AG04450 (cell line): ENCODE data around the gene SUN5. TPM values are rescaled to one million over a fixed set of nuclear protein-coding genes. Genes with fewer than 3 reads are reported as not detected.

Source experiments
- CTCF ChIA-PET: fragments of 300-600, 350-600 bp; formaldehyde crosslinking; extraction: SDS; loops from one replicate; lab custom pipeline; 2022; ENCODE audit warnings: antibody characterized with exemption, inconsistent platforms; lab: Charles Lee
- POLR2A ChIA-PET: fragments of 350-600 bp; formaldehyde crosslinking; extraction: SDS; loops from one replicate; lab custom pipeline; 2021; ENCODE audit warnings: antibody characterized with exemption, inconsistent platforms; lab: Yijun Ruan, JAX
- DNase-seq: peaks from one replicate; pipeline ENCODE4 v3.0.0-alpha.2; 2011; ENCODE audit warnings: low read depth, low spot score
- H3K27ac ChIP-seq: one replicate; pipeline ENCODE4 v1.5.1; 2012; ENCODE audit warnings: low read depth, low read length, control low read depth
- H3K27me3 ChIP-seq: one replicate; pipeline ENCODE4 v1.6.0; 2012; ENCODE audit warnings: low read length; ENCODE audit not compliant: control insufficient read depth, insufficient read depth
- H3K4me3 ChIP-seq: 2 replicates; pipeline ENCODE4 v1.5.1; 2011; ENCODE audit warnings: mild to moderate bottlenecking, low read depth, low read length, control low read depth
- H3K9me3 ChIP-seq: 2 replicates; pipeline ENCODE4 v1.5.1; 2012; ENCODE audit warnings: low read length; ENCODE audit not compliant: control insufficient read depth, insufficient read depth
- polyA plus RNA-seq: library from polyadenylated mRNA; depleted of rRNA; stranded (reverse); fragments of >200 nt; gene quantifications from 2 replicates; pipeline ENCODE4 v1.2.3, GENCODE V29; 2011
- TF ChIP-seq, protein P1 (sequence below): IDR thresholded peaks from 2 replicates; pipeline ENCODE4 v1.5.1; 2011; ENCODE audit warnings: low read depth, low read length, control low read depth, inconsistent platforms

SUN5 gene
- polyA plus RNA-seq, 1 experiment: not detected

DNA sequence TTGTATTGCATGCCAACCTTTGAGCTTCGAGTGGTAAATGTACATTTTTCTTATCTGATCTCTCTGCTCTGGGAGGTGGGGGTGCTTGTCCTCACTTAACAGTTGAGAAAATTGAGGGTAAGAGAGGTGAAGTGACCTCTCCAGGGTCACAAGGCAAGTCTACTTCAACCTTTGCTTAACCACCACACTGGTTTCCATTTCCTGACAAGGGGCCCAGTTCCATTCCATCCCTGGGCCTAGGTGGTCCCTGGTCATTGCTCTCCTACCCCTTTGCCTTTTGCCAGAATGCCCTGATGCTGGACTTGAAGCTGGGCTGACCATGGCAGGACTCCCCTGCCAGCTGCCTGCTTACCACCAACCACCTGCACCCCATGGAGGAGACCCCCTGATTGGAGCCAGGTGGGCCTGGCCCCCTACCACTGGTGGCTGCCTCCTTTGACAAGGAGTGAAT lies 39.5 kb upstream of the SUN5 start:
- H3K27me3 ChIP-seq: no peaks in the 10 kb centered on the region
- TF ChIP-seq, protein P1, sequence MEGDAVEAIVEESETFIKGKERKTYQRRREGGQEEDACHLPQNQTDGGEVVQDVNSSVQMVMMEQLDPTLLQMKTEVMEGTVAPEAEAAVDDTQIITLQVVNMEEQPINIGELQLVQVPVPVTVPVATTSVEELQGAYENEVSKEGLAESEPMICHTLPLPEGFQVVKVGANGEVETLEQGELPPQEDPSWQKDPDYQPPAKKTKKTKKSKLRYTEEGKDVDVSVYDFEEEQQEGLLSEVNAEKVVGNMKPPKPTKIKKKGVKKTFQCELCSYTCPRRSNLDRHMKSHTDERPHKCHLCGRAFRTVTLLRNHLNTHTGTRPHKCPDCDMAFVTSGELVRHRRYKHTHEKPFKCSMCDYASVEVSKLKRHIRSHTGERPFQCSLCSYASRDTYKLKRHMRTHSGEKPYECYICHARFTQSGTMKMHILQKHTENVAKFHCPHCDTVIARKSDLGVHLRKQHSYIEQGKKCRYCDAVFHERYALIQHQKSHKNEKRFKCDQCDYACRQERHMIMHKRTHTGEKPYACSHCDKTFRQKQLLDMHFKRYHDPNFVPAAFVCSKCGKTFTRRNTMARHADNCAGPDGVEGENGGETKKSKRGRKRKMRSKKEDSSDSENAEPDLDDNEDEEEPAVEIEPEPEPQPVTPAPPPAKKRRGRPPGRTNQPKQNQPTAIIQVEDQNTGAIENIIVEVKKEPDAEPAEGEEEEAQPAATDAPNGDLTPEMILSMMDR: no peak
- H3K9me3 ChIP-seq: no peaks in the 10 kb centered on the region; the same call in none of the 2 replicates
- no peak overlapping the region for H3K27ac ChIP-seq
- POLR2A ChIA-PET: no interaction called here
- H3K4me3 ChIP-seq: no peak overlapping the region
- no peak for DNase-seq
- CTCF ChIA-PET: interaction anchor here (0.5 kb wide), 1 partner anchor 216 kb away, joined by 9 read pairs; no protein-coding TSS in a partner anchor

DNA sequence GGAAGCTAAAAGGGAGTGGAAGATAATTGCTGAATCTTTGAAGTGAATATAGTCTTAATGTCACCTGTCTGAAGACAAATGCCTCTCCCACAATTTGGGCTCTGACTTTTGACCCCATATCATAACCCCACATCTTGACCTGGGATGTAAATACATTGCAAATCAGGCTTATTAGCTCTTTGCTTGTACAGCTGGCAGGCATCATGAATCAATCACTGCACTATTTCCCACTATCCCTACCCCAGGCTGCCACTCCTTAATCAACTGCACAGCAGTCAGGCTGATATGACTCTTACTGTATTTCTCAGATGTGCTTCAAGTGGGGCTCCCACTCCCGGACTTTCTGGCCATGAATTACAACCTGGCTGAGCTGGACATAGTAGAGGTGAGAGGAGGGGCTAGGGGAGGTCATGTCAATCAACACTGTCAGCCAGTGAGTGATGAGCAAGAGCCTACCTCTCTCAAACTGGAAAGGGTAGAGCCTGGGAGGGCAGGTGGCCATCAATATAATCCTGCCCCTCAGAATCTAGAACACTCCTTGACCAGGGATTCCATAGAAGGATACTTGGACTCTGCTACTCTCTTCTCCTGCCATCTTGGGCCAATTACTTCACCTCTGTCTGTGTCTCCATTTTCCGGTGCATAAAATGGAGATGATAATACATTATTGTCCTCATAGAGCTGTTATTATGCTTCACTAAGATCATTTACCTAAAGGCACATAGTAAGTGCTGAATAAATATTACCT lies 38.9 kb upstream of the SUN5 start:
- ChIA-PET POLR2A (no interaction called here), CTCF (interaction anchor here (0.5 kb wide), 1 partner anchor 217 kb away, joined by 9 read pairs; no protein-coding TSS in a partner anchor)
- H3K9me3 ChIP-seq: no peaks in the 10 kb centered on the region; the same call in 1 of the 2 replicates
- H3K4me3 ChIP-seq: no peak overlapping the region
- TF ChIP-seq, protein P1: no peak
- no peak for DNase-seq
- H3K27me3 ChIP-seq: no peaks in the 10 kb centered on the region
- H3K27ac ChIP-seq: no peak overlapping the region

DNA sequence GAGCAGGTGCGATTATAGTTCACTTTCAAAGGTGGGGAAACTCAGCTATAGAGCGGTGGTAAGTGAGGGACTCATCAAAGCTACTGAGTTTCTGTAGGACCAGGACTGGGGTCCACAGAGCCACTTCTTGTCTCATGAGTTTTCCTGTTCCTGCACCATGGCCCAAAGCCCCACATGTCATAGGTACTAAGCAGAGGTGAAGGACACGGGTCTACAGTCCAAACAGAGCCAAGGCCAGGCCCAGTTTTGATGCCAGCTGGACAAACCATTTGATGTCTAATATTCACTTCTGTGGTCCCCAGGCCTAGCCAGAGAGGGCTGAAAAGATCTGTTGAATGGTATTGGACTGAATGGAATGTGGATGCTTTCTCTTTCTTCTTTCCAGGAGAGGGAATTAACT lies 38.2 kb upstream of the SUN5 start:
- H3K4me3 ChIP-seq: no peak overlapping the region
- TF ChIP-seq, protein P1: no peak
- ChIA-PET CTCF (no interaction called here), POLR2A (no interaction called here)
- no peak overlapping the region for H3K27ac ChIP-seq
- DNase-seq: no peak
- no peaks in the 10 kb centered on the region; the same call in 1 of the 2 replicates for H3K9me3 ChIP-seq
- H3K27me3 ChIP-seq: no peaks in the 10 kb centered on the region

DNA sequence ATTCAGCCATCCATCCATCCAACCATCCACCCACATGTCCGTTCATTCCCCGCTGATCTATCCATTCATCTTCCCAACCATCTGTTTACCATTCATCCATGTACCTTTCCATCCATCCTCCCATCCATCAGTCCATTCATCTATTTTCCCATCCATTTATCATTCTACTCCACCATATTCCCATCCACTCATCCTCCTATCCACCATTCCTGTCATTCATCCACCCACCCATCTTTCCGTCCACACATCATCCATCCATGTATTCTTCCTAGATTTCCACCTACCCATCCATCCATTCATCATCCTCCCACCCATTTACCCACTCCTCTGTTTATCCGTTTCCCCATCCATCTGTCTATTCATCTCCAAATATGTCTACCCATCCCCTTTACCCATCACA lies 34.0 kb upstream of the SUN5 start:
- CTCF ChIA-PET: no interaction called here
- H3K9me3 ChIP-seq: no peaks in the 10 kb centered on the region
- DNase-seq: no peak
- no peak overlapping the region for H3K4me3 ChIP-seq
- POLR2A ChIA-PET: no interaction called here
- TF ChIP-seq, protein P1: no peak
- H3K27ac ChIP-seq: no peak overlapping the region
- H3K27me3 ChIP-seq: no peaks in the 10 kb centered on the region

DNA sequence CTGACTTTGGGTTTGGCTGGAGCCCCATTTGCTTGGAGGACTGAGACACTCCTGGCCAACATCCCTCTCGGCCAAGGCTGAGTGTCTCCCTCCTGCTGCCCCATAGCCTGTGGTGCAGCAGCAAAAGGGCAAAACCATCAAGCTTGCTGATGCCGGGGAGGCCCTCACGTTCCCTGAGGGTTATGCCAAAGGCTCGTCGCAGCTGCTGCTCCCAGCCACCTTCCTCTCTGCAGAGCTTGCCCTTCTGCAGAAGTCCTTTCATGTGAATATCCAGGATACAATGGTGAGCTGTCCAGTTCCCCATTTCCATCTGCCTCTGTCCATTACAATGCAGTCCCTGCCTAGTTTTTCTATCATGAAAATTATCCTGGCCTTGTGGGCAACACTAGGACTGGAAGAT lies 33.2 kb upstream of the SUN5 start:
- Histone ChIP-seq H3K9me3 (no peaks in the 10 kb centered on the region), H3K27ac (no peak overlapping the region), H3K4me3 (no peak overlapping the region), H3K27me3 (no peaks in the 10 kb centered on the region)
- CTCF ChIA-PET: no interaction called here
- POLR2A ChIA-PET: no interaction called here
- TF ChIP-seq, protein P1: no peak
- no peak for DNase-seq
